Measurements from ENCODE around the gene SMYD3.
"Not testable (repeated sequence)": the region's sequence is repeated elsewhere in the genome, so short reads cannot be mapped to it uniquely, and the experiment has no call there.

Gene SMYD3

GRCh38 chr1:245942856-245943255 lies 564.2 kb downstream of the SMYD3 start:
- no peak for TF ChIP-seq CTCF (IDR thresholded peaks at IDR 0.05; ENCODE audit: low read depth, low read length)

DNA sequence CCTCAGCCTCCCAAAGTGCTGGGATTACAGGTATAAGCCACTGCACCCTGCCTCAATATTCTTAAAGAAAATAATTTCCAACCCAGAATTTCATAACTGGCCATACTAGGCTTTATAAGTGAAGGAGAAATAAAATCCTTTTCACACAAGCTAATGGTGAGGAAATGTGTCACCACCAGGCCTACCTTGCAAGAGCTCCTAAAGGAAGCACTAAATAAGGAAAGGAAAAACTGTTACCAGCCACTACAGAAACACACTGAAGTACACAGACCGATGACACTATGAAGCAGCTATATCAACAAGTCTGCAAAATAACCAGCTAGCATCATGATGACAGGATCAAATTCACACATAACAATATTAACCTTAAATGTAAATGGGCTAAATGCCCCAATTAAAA lies 565.3 kb downstream of the SMYD3 start:
- H3K27me3 ChIP-seq; H3K36me3 ChIP-seq; H3K4me3 ChIP-seq (ENCODE audit: low read depth, low read length); DNase-seq; H3K9me3 ChIP-seq: not testable (repeated sequence)
- peaks cover 10% of the 10 kb centered on the region for H3K4me1 ChIP-seq

More at GRCh38 chr1:245942856-245943255, 564.2 kb downstream of the SMYD3 start:
- Histone ChIP-seq H3K9me3 (no peaks in the 10 kb centered on the region), H3K4me1 (peaks cover 10% of the 10 kb centered on the region), H3K4me3 (ENCODE audit: low read depth, low read length) (no peak overlapping the region), H3K27me3 (no peaks in the 10 kb centered on the region), H3K36me3 (peaks cover 11% of the 10 kb centered on the region)
- no peak for DNase-seq

- Histone ChIP-seq H3K4me1 (peaks cover 10% of the 10 kb centered on the region), H3K4me3 (ENCODE audit: low read depth, low read length) (no peak overlapping the region), H3K27me3 (no peaks in the 10 kb centered on the region), H3K9me3 (no peaks in the 10 kb centered on the region), H3K36me3 (peaks cover 4% of the 10 kb centered on the region; the same call in 1 of the 2 replicates)
- DNase-seq, result peak; percentile 28
- no peak for TF ChIP-seq CTCF (IDR thresholded peaks at IDR 0.05; ENCODE audit: low read depth, low read length)
Observed at GRCh38 chr1:245939756-245940345, 567.2 kb downstream of the SMYD3 start.

DNA sequence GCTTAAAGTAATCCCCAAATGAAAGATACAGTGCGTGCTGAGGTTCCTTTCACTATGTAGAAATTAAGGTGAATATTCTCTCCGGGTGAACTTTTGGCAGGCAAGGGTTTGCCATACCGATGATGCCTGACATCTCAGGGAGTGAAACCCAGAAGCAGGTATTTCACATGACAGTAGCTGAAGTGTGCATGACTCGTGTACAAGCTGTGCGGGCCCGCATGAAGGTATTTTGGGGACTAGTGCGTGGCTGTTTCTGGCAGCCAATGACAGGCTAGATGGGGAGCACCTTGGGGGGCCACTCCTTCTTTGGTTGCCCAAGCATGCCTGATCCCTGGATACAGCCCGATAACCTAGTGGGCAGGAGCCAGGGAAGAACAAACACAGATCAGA lies 569.0 kb downstream of the SMYD3 start:
- no peaks in the 10 kb centered on the region for H3K27me3 ChIP-seq
- H3K36me3 ChIP-seq, result peaks cover 4% of the 10 kb centered on the region; the same call in 1 of the 2 replicates
- peaks cover 10% of the 10 kb centered on the region for H3K4me1 ChIP-seq
- DNase-seq, result no peak
- TF ChIP-seq CTCF (IDR thresholded peaks at IDR 0.05; ENCODE audit: low read depth, low read length), result no peak
- no peaks in the 10 kb centered on the region for H3K9me3 ChIP-seq
- H3K4me3 ChIP-seq (ENCODE audit: low read depth, low read length), result no peak overlapping the region

GRCh38 chr1:245937316-245938045 lies 569.6 kb downstream of the SMYD3 start:
- no peak for TF ChIP-seq CTCF (IDR thresholded peaks at IDR 0.05; ENCODE audit: low read depth, low read length)
- peaks cover 4% of the 10 kb centered on the region; the same call in 1 of the 2 replicates for H3K36me3 ChIP-seq
- no peaks in the 10 kb centered on the region for H3K27me3 ChIP-seq
- H3K4me3 ChIP-seq (ENCODE audit: low read depth, low read length), result no peak overlapping the region
- H3K4me1 ChIP-seq, result peaks cover 10% of the 10 kb centered on the region
- no peaks in the 10 kb centered on the region for H3K9me3 ChIP-seq
- DNase-seq, result no peak

DNA sequence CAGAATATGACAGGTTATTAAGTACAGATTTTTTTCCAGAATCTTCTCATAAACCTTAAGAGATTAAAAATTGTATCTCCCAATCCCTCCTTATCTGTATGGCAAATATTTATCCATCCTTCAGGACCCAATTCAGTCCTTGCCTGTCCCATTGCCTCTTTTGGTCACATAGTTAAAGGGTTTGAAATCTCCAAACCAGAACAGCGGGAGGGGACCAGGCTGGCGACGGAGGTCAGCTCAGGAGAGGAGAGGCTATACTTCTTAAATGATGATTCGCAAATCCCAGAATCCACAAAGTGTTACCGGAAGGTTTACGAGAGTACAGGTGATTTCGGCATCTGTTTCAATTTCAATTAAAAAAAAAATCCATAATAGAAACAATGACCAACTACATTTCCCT lies 572.7 kb downstream of the SMYD3 start:
- Histone ChIP-seq H3K4me3 (ENCODE audit: low read depth, low read length) (no peak overlapping the region), H3K36me3 (peaks cover 3% of the 10 kb centered on the region), H3K9me3 (no peaks in the 10 kb centered on the region), H3K27me3 (no peaks in the 10 kb centered on the region), H3K4me1 (no peaks in the 10 kb centered on the region)
- no peak for TF ChIP-seq CTCF (IDR thresholded peaks at IDR 0.05; ENCODE audit: low read depth, low read length)
- DNase-seq, result no peak
